Vagina (tissue), 2 donors: ENCODE data around the gene ABCG1. TPM values are rescaled to one million over a fixed set of nuclear protein-coding genes. Genes with fewer than 3 reads are reported as not detected.

ENCODE experiments used
- DNase-seq, 2 donors: peaks; one replicate each; pipeline ENCODE4 v3.0.0-alpha.2; 2017; ENCODE audit errors: extremely low spot score in 2 of 2
- H3K27ac ChIP-seq: fragments of 200-600 bp; sonication (generic); one replicate; pipeline ENCODE4 v1.5.1; 2019
- H3K27me3 ChIP-seq: fragments of 200-600 bp; sonication (generic); one replicate; pipeline ENCODE4 v1.5.1; 2019
- H3K36me3 ChIP-seq, 2 donors: fragments of 200-600 bp; sonication (generic); one replicate each; pipeline ENCODE4 v1.5.1; 2017 to 2019
- H3K4me1 ChIP-seq: fragments of 200-600 bp; sonication (generic); one replicate; pipeline ENCODE4 v1.5.1; 2019
- H3K4me3 ChIP-seq, 2 donors: fragments of 200-600 bp; sonication (generic); 1 replicate in 1 of 2; 2 replicates in 1 of 2; pipeline ENCODE4 v1.5.1; 2016 to 2019
- H3K9me3 ChIP-seq: fragments of 200-600 bp; sonication (generic); one replicate; pipeline ENCODE4 v1.5.1; 2019
- CTCF ChIP-seq, 3 experiments: fragments of 450-650 bp in 2 of 3; fragments of 200-600 bp in 1 of 3; sonication (generic) in 1 of 3; IDR thresholded peaks; one replicate each; pipeline ENCODE4 v1.5.1; 2017 to 2019; ENCODE audit warnings: antibody characterized with exemption in 3 of 3, mild to moderate bottlenecking in 2 of 3, moderate library complexity in 2 of 3
- POLR2A ChIP-seq, 2 donors: fragments of 450-650 bp; IDR thresholded peaks; one replicate each; pipeline ENCODE4 v1.6.1; 2017; ENCODE audit warnings: antibody characterized with exemption in 2 of 2, mild to moderate bottlenecking in 2 of 2, moderate library complexity in 2 of 2
- POLR2AphosphoS5 ChIP-seq, 2 donors: sonication (generic); formaldehyde crosslinking; IDR thresholded peaks; one replicate each; pipeline ENCODE4 v1.9.0; 2017; ENCODE audit warnings: antibody characterized with exemption in 2 of 2, mild to moderate bottlenecking in 2 of 2, low read depth in 1 of 2; ENCODE audit not compliant: insufficient read depth in 1 of 2
- intact Hi-C: fragments of 100-400 bp; cut with DNase I; formaldehyde crosslinking; loops from one replicate; pipeline ENCODE4 v1.15.1; 2023
- total RNA-seq: library from RNA; depleted of rRNA; stranded (reverse); fragments of >200 nt; gene quantifications from one replicate; pipeline ENCODE4 v1.2.3, GENCODE V29; 2016

The ABCG1 gene
- total RNA-seq, 1 donor from 2014 or later, result 18.7 TPM

GRCh38 chr21:42222821-42223390 lies 4.0 kb downstream of the ABCG1 start:
- Histone ChIP-seq H3K27me3 (no peaks in the 10 kb centered on the region), H3K4me1 (peaks cover 32% of the 10 kb centered on the region), H3K9me3 (no peaks in the 10 kb centered on the region), H3K4me3 (no peak overlapping the region), H3K27ac (no peak overlapping the region), H3K36me3 (peaks cover 0 to 6% of the 10 kb centered on the region in 2 donors)
- intact Hi-C loops, result no loop called here
- TF ChIP-seq CTCF (IDR thresholded peaks at IDR 0.05), result no peak
- no peak for TF ChIP-seq POLR2AphosphoS5 (IDR thresholded peaks at IDR 0.05; ENCODE audit: insufficient read depth in 1 of 2, low read depth in 1 of 2)
- TF ChIP-seq POLR2A (IDR thresholded peaks at IDR 0.05), result no peak
- DNase-seq, result no peak

- no peak overlapping the region for H3K27ac ChIP-seq
- TF ChIP-seq POLR2A (IDR thresholded peaks at IDR 0.05) (no peak), POLR2AphosphoS5 (IDR thresholded peaks at IDR 0.05; ENCODE audit: insufficient read depth in 1 of 2, low read depth in 1 of 2) (no peak), CTCF (IDR thresholded peaks at IDR 0.05) (no peak)
- no peaks in the 10 kb centered on the region for H3K27me3 ChIP-seq
- no peak for DNase-seq
- H3K4me1 ChIP-seq, result peaks cover 36% of the 10 kb centered on the region
- intact Hi-C loops, result no loop called here
- H3K4me3 ChIP-seq, result no peak overlapping the region
- H3K36me3 ChIP-seq, result peaks cover 0 to 6% of the 10 kb centered on the region in 2 donors
- no peaks in the 10 kb centered on the region for H3K9me3 ChIP-seq
Measured at GRCh38 chr21:42223826-42224575, 5.1 kb downstream of the ABCG1 start.

GRCh38 chr21:42225042-42225441 lies 6.1 kb downstream of the ABCG1 start:
- no peak for DNase-seq
- TF ChIP-seq POLR2AphosphoS5 (IDR thresholded peaks at IDR 0.05; ENCODE audit: insufficient read depth in 1 of 2, low read depth in 1 of 2) (no peak), POLR2A (IDR thresholded peaks at IDR 0.05) (no peak), CTCF (IDR thresholded peaks at IDR 0.05) (no peak)
- intact Hi-C loops, result no loop called here
- Histone ChIP-seq H3K4me3 (no peak overlapping the region), H3K27me3 (no peaks in the 10 kb centered on the region), H3K9me3 (no peaks in the 10 kb centered on the region), H3K36me3 (peaks cover 0 to 6% of the 10 kb centered on the region in 2 donors), H3K4me1 (peaks cover 30% of the 10 kb centered on the region), H3K27ac (no peak overlapping the region)

GRCh38 chr21:42225571-42226155 lies 6.7 kb downstream of the ABCG1 start:
- H3K9me3 ChIP-seq, result no peaks in the 10 kb centered on the region
- no peak overlapping the region for H3K4me3 ChIP-seq
- no peaks in the 10 kb centered on the region for H3K27me3 ChIP-seq
- H3K4me1 ChIP-seq, result peaks cover 26% of the 10 kb centered on the region
- intact Hi-C loops, result no loop called here
- peaks cover 0 to 6% of the 10 kb centered on the region in 2 donors for H3K36me3 ChIP-seq
- TF ChIP-seq POLR2AphosphoS5 (IDR thresholded peaks at IDR 0.05; ENCODE audit: insufficient read depth in 1 of 2, low read depth in 1 of 2), result no peak
- no peak for TF ChIP-seq CTCF (IDR thresholded peaks at IDR 0.05)
- no peak for TF ChIP-seq POLR2A (IDR thresholded peaks at IDR 0.05)
- DNase-seq, result no peak
- H3K27ac ChIP-seq, result no peak overlapping the region

- DNase-seq, result no peak
- Histone ChIP-seq H3K27ac (no peak overlapping the region), H3K9me3 (no peaks in the 10 kb centered on the region), H3K4me3 (no peak overlapping the region), H3K36me3 (peaks cover 0 to 6% of the 10 kb centered on the region in 2 donors), H3K27me3 (no peaks in the 10 kb centered on the region), H3K4me1 (peaks cover 29% of the 10 kb centered on the region)
- intact Hi-C loops, result no loop called here
- no peak for TF ChIP-seq CTCF (IDR thresholded peaks at IDR 0.05)
- TF ChIP-seq POLR2AphosphoS5 (IDR thresholded peaks at IDR 0.05; ENCODE audit: insufficient read depth in 1 of 2, low read depth in 1 of 2), result no peak
- TF ChIP-seq POLR2A (IDR thresholded peaks at IDR 0.05), result no peak
Measured at GRCh38 chr21:42226626-42227025, 7.7 kb downstream of the ABCG1 start.
